WTC11 (cell line): ENCODE measurements around the gene ZBP1. TPM values are rescaled to one million over a fixed set of nuclear protein-coding genes. Genes with fewer than 3 reads are reported as not detected.

Source experiments
- ATAC-seq: fragments of 200-7000 bp; cut with Tn5 transposase; 2 replicates; pipeline ENCODE4 v1.10.0; 2021; ENCODE audit warnings: mild to moderate bottlenecking, moderate library complexity
- CTCF ChIA-PET: fragments of 300-600 bp; sonication (Branson Sonifier 250); formaldehyde crosslinking; loops from one replicate; lab custom pipeline; 2021; ENCODE audit warnings: antibody characterized with exemption; lab: Charles Lee
- POLR2A ChIA-PET: fragments of 350-600 bp; sonication (Branson Sonifier 250); formaldehyde crosslinking; loops from one replicate; lab custom pipeline; 2021; ENCODE audit warnings: antibody characterized with exemption; lab: Charles Lee
- DNase-seq: peaks from one replicate; pipeline ENCODE4 v3.0.0; 2021; ENCODE audit warnings: low spot score
- H3K27ac Mint-ChIP-seq: 2 replicates; pipeline ENCODE4 v1.8.0; 2021; ENCODE audit warnings: mixed read lengths
- H3K27me3 Mint-ChIP-seq: 2 replicates; pipeline ENCODE4 v1.8.0; 2021; ENCODE audit warnings: low read depth, mild to moderate bottlenecking, moderate library complexity, mixed read lengths
- H3K36me3 Mint-ChIP-seq: 2 replicates; pipeline ENCODE4 v1.8.0; 2021; ENCODE audit warnings: mixed read lengths
- H3K4me1 Mint-ChIP-seq: 2 replicates; pipeline ENCODE4 v1.8.0; 2022; ENCODE audit warnings: mixed read lengths
- H3K4me3 Mint-ChIP-seq: 2 replicates; pipeline ENCODE4 v1.8.0; 2021; ENCODE audit warnings: mild to moderate bottlenecking, moderate library complexity, mixed read lengths
- H3K9me3 Mint-ChIP-seq: 2 replicates; pipeline ENCODE4 v1.8.0; 2021; ENCODE audit warnings: mixed read lengths
- JUN ChIP-seq: sonication (generic); formaldehyde crosslinking; IDR thresholded peaks from 2 replicates; pipeline ENCODE4 v1.8.0; 2023; ENCODE audit warnings: mild to moderate bottlenecking, missing genetic modification reagents
- NFATC4 ChIP-seq: fragments of 250-450 bp; sonication (Bioruptor Pico); IDR thresholded peaks from 2 replicates; pipeline ENCODE4 v1.9.0; 2021; ENCODE audit warnings: mild to moderate bottlenecking
- NR1H2 ChIP-seq: sonication (generic); formaldehyde crosslinking; IDR thresholded peaks from 2 replicates; pipeline ENCODE4 v1.9.0; 2021; ENCODE audit warnings: mild to moderate bottlenecking, moderate library complexity, missing genetic modification reagents
- OVOL2 ChIP-seq: fragments of 250-450 bp; sonication (Bioruptor Pico); IDR thresholded peaks from 2 replicates; pipeline ENCODE4 v1.9.0; 2021; ENCODE audit warnings: mild to moderate bottlenecking, borderline replicate concordance
- PRRX2 ChIP-seq: fragments of 250-450 bp; sonication (Bioruptor Pico); IDR thresholded peaks from 2 replicates; pipeline ENCODE4 v1.8.0; 2021; ENCODE audit warnings: mild to moderate bottlenecking
- TP53 ChIP-seq: sonication (generic); formaldehyde crosslinking; IDR thresholded peaks from 2 replicates; pipeline ENCODE4 v1.8.1; 2023; ENCODE audit warnings: mild to moderate bottlenecking, missing genetic modification reagents
- ZBTB21 ChIP-seq: sonication (generic); formaldehyde crosslinking; IDR thresholded peaks from 2 replicates; pipeline ENCODE4 v1.8.1; 2023; ENCODE audit warnings: mild to moderate bottlenecking, missing genetic modification reagents, borderline replicate concordance
- ZNF138 ChIP-seq: sonication (generic); formaldehyde crosslinking; conservative IDR thresholded peaks from 2 replicates; pipeline ENCODE4 v1.8.1; 2022; ENCODE audit warnings: mild to moderate bottlenecking, moderate library complexity, missing genetic modification reagents
- total RNA-seq: library from RNA; stranded (reverse); gene quantifications from 3 replicates; pipeline ENCODE4 v1.2.3, GENCODE V29; 2021
- TF ChIP-seq, protein P1 (sequence below): fragments of 250-450 bp; sonication (Bioruptor Pico); conservative IDR thresholded peaks from 2 replicates; pipeline ENCODE4 v1.9.0; 2021; ENCODE audit warnings: mild to moderate bottlenecking
- TF ChIP-seq, protein P2 (sequence below): sonication (generic); formaldehyde crosslinking; IDR thresholded peaks from 2 replicates; pipeline ENCODE4 v1.8.1; 2022; ENCODE audit warnings: mild to moderate bottlenecking, missing genetic modification reagents, moderate library complexity, borderline replicate concordance
- TF ChIP-seq, protein P3 (sequence below): sonication (generic); formaldehyde crosslinking; IDR thresholded peaks from 2 replicates; pipeline ENCODE4 v1.8.0; 2022; ENCODE audit warnings: missing genetic modification reagents
- TF ChIP-seq, protein P4 (sequence below): sonication (generic); formaldehyde crosslinking; IDR thresholded peaks from 2 replicates; pipeline ENCODE4 v1.8.1; 2023; ENCODE audit warnings: mild to moderate bottlenecking, missing genetic modification reagents
- TF ChIP-seq, protein P5 (sequence below): fragments of 250-450 bp; sonication (Bioruptor Pico); IDR thresholded peaks from 2 replicates; pipeline ENCODE4 v1.9.0; 2021; ENCODE audit warnings: mild to moderate bottlenecking

The ZBP1 gene
- total RNA-seq, 1 experiment from 2014 or later, result not detected

DNA sequence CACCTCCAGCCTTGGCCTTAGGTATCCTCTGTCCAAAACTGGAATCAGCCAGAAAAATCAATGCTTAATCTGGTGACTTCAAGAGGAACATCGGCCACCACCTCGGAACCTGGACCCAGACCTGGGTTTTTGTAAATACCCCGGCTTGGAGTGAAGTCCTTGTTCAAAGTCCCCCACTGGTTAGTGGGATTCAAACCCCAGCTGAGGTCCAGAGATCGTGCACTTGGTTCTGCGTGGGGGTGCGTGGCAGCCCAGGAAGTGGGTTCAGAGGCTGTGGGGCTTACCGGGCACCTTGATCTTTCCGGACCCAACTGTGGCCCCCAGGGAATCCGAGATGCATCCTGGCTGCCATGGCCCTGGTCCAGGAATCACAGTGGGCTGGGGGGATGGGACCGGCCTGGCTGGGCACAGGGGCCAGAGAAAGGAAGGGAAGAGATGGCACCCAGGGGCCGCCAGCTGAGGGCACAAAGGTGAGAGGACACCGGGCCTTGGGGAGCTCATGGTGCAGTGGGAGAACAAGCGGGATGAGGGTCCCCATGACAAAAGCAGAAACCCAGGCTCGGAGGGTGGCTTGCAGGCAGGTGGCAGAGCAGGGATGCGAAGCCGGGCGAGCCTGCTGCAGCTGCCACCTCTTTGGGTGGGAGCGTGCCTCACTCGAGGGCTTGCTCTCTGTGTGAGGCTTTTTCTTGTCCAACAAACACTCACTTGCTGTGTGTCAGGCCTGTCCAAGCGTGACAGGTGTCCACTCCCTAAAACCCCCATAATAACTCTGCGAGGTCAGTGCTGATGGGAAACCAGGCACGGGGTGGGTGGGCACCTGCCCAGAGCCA, 27.7 kb downstream of the ZBP1 start:
- no peak overlapping the region for H3K27ac Mint-ChIP-seq
- CTCF ChIA-PET, result interaction anchor here (0.5 to 5.5 kb wide), 13 partner anchors 9 to 618 kb away, joined by 3 to 53 read pairs (median 3); no protein-coding TSS in a partner anchor
- no peaks in the 10 kb centered on the region for H3K27me3 Mint-ChIP-seq
- TF ChIP-seq, protein P1, sequence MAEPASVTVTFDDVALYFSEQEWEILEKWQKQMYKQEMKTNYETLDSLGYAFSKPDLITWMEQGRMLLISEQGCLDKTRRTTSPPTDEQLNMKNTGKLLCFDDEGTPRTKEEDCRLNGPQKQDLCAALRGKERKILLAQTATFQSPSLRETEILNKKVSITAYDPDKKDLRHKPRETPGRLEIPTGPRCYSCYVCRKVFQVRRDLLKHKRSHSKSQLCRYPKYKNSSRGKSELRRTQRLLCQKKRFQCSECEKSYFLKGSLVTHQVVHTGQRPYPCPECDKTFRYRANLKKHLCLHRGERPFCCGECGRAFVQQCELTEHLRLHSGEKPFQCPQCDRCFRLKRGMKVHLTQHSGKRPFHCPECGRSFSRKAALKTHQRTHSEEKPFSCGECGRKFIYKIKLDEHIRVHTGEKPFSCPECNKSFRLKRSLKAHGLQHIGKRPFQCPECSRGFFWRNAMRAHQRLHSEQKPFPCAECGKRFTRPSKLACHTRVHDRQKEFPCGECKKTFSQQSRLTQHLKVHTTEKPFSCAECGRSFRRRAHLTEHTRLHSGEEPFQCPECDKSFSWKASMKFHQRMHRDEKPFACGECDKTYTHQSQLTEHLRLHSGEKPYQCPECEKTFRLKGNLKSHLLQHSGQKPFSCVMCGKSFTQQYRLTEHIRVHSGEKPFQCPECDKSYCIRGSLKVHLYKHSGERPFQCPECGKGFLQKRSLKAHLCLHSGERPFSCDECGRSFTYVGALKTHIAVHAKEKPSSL (CRISPR knock-in tag), result no peak
- TF ChIP-seq OVOL2 (CRISPR knock-in tag) (no peak), NR1H2 (no peak), NFATC4 (no peak), ZBTB21 (CRISPR knock-in tag) (no peak), PRRX2 (CRISPR knock-in tag) (no peak), ZNF138 (CRISPR knock-in tag) (no peak), JUN (CRISPR knock-in tag) (no peak)
- TF ChIP-seq, protein P2, sequence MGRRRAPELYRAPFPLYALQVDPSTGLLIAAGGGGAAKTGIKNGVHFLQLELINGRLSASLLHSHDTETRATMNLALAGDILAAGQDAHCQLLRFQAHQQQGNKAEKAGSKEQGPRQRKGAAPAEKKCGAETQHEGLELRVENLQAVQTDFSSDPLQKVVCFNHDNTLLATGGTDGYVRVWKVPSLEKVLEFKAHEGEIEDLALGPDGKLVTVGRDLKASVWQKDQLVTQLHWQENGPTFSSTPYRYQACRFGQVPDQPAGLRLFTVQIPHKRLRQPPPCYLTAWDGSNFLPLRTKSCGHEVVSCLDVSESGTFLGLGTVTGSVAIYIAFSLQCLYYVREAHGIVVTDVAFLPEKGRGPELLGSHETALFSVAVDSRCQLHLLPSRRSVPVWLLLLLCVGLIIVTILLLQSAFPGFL, result no peak; the same call in 1 of the 2 replicates
- TF ChIP-seq, protein P3, sequence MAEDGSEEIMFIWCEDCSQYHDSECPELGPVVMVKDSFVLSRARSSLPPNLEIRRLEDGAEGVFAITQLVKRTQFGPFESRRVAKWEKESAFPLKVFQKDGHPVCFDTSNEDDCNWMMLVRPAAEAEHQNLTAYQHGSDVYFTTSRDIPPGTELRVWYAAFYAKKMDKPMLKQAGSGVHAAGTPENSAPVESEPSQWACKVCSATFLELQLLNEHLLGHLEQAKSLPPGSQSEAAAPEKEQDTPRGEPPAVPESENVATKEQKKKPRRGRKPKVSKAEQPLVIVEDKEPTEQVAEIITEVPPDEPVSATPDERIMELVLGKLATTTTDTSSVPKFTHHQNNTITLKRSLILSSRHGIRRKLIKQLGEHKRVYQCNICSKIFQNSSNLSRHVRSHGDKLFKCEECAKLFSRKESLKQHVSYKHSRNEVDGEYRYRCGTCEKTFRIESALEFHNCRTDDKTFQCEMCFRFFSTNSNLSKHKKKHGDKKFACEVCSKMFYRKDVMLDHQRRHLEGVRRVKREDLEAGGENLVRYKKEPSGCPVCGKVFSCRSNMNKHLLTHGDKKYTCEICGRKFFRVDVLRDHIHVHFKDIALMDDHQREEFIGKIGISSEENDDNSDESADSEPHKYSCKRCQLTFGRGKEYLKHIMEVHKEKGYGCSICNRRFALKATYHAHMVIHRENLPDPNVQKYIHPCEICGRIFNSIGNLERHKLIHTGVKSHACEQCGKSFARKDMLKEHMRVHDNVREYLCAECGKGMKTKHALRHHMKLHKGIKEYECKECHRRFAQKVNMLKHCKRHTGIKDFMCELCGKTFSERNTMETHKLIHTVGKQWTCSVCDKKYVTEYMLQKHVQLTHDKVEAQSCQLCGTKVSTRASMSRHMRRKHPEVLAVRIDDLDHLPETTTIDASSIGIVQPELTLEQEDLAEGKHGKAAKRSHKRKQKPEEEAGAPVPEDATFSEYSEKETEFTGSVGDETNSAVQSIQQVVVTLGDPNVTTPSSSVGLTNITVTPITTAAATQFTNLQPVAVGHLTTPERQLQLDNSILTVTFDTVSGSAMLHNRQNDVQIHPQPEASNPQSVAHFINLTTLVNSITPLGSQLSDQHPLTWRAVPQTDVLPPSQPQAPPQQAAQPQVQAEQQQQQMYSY (CRISPR knock-in tag), result no peak
- TF ChIP-seq, protein P4, sequence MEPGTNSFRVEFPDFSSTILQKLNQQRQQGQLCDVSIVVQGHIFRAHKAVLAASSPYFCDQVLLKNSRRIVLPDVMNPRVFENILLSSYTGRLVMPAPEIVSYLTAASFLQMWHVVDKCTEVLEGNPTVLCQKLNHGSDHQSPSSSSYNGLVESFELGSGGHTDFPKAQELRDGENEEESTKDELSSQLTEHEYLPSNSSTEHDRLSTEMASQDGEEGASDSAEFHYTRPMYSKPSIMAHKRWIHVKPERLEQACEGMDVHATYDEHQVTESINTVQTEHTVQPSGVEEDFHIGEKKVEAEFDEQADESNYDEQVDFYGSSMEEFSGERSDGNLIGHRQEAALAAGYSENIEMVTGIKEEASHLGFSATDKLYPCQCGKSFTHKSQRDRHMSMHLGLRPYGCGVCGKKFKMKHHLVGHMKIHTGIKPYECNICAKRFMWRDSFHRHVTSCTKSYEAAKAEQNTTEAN, result no peak
- TF ChIP-seq, all 79 proteins: peak for 0
- no peak for DNase-seq
- Mint-ChIP-seq H3K9me3 (peaks cover 6% of the 10 kb centered on the region), H3K4me1 (peaks cover 11% of the 10 kb centered on the region), H3K36me3 (no peaks in the 10 kb centered on the region), H3K4me3 (no peak overlapping the region)
- no peak for ATAC-seq
- POLR2A ChIA-PET, result no interaction called here

DNA sequence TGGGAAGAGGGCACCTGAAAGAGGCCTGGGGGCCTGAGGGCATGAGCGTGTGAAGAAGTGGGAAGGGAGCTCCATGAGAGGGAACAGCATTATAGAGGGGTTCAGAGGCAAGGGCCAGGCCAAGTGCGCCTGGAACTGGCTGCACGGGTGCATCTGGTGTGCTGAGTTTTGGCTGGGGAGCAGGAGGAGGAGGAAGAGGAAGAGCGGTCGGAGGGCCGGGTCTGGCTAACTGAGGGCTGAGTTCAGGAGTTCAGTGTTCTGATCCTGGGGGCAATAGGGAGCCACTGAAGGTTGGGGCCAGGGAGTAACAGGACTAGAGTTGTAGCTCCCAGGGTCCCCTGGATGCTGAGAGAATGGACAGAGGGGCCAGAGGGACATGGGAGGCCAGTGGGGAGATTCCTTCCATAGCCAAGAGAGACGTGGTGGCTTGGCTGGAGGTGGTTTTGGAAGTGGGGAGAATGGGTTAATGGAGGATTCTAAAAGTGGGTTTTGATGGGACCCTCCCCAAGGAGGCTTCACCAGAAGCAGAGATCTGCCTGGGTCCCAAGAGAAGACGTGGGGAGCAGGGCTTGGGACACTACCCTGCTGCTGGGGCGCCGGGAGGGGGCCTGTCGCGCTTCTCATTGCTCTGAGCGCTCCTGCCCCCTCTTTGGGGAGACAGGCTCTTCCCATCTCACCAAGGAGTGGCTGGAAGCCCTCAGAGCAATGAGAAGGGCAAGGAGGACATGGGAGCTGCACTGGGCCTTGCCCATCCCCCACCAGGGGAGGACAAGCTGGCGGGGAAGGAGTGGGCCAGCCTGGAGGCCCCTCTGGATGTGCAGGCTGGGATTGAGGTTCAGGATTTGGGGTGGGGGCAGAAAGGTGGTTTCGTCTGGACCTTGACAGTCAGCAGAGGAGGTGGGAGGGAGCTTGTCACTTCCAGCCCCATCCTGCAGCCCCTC, 28.7 kb downstream of the ZBP1 start:
- no peak overlapping the region for H3K4me3 Mint-ChIP-seq
- DNase-seq (no peak), ATAC-seq (no peak)
- peaks cover 15% of the 10 kb centered on the region for H3K9me3 Mint-ChIP-seq
- H3K36me3 Mint-ChIP-seq, result peaks cover 5% of the 10 kb centered on the region; the same call in 1 of the 2 replicates
- peaks cover 11% of the 10 kb centered on the region for H3K4me1 Mint-ChIP-seq
- H3K27ac Mint-ChIP-seq, result no peak overlapping the region
- CTCF ChIA-PET, result interaction anchor here (0.9 to 5.5 kb wide), 4 partner anchors 64 to 496 kb away, joined by 3 to 53 read pairs (median 12); no protein-coding TSS in a partner anchor
- POLR2A ChIA-PET, result no interaction called here
- TF ChIP-seq TP53 (CRISPR knock-in tag), result no peak
- TF ChIP-seq, protein P5, sequence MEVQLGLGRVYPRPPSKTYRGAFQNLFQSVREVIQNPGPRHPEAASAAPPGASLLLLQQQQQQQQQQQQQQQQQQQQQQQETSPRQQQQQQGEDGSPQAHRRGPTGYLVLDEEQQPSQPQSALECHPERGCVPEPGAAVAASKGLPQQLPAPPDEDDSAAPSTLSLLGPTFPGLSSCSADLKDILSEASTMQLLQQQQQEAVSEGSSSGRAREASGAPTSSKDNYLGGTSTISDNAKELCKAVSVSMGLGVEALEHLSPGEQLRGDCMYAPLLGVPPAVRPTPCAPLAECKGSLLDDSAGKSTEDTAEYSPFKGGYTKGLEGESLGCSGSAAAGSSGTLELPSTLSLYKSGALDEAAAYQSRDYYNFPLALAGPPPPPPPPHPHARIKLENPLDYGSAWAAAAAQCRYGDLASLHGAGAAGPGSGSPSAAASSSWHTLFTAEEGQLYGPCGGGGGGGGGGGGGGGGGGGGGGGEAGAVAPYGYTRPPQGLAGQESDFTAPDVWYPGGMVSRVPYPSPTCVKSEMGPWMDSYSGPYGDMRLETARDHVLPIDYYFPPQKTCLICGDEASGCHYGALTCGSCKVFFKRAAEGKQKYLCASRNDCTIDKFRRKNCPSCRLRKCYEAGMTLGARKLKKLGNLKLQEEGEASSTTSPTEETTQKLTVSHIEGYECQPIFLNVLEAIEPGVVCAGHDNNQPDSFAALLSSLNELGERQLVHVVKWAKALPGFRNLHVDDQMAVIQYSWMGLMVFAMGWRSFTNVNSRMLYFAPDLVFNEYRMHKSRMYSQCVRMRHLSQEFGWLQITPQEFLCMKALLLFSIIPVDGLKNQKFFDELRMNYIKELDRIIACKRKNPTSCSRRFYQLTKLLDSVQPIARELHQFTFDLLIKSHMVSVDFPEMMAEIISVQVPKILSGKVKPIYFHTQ (CRISPR knock-in tag), result no peak
- TF ChIP-seq, all 79 proteins: peak for 0
- no peaks in the 10 kb centered on the region for H3K27me3 Mint-ChIP-seq
